ENCODE measurements around the gene NTNG1.

The NTNG1 gene

GRCh38 chr1:107496002-107496401 is 355.2 kb downstream of the NTNG1 start:
- CTCF ChIA-PET: no interaction called here
- POLR2A ChIA-PET (ENCODE audit: low non-redundant PET): no interaction called here
- TF ChIP-seq CTCF (conservative IDR thresholded peaks at IDR 0.05; ENCODE audit: low read depth): no peak
- H3K27ac ChIP-seq: no peak overlapping the region
- no peak for DNase-seq (ENCODE audit: low spot score)

GRCh38 chr1:107499139-107499744 is 358.4 kb downstream of the NTNG1 start:
- ChIA-PET CTCF (no interaction called here), POLR2A (ENCODE audit: low non-redundant PET) (no interaction called here)
- no peak for TF ChIP-seq CTCF (conservative IDR thresholded peaks at IDR 0.05; ENCODE audit: low read depth)
- H3K27ac ChIP-seq: no peak overlapping the region
- no peak for DNase-seq (ENCODE audit: low spot score)

- DNase-seq (ENCODE audit: low spot score): no peak
- no peak for TF ChIP-seq CTCF (conservative IDR thresholded peaks at IDR 0.05; ENCODE audit: low read depth)
- H3K27ac ChIP-seq: no peak overlapping the region
- ChIA-PET POLR2A (ENCODE audit: low non-redundant PET) (no interaction called here), CTCF (no interaction called here)
These were observed 360.3 kb downstream of the NTNG1 start for GRCh38 chr1:107501081-107501605.

- TF ChIP-seq CTCF (conservative IDR thresholded peaks at IDR 0.05; ENCODE audit: low read depth): no peak
- no peak for DNase-seq (ENCODE audit: low spot score)
- H3K27ac ChIP-seq: no peak overlapping the region
- POLR2A ChIA-PET (ENCODE audit: low non-redundant PET): no interaction called here
- CTCF ChIA-PET: interaction anchor here (1.4 kb wide), 1 partner anchor 19 kb away, joined by 3 read pairs; no protein-coding TSS in a partner anchor
These were observed 369.5 kb downstream of the NTNG1 start for GRCh38 chr1:107510347-107510746.

- DNase-seq (ENCODE audit: low spot score): no peak
- ChIA-PET POLR2A (ENCODE audit: low non-redundant PET) (no interaction called here), CTCF (interaction anchor here (0.7 kb wide), 2 partner anchors 16 to 526 kb away, joined by 3 read pairs; no protein-coding TSS in a partner anchor)
These were observed 372.0 kb downstream of the NTNG1 start for GRCh38 chr1:107512836-107513235.

GRCh38 chr1:107514841-107515240 is 374.0 kb downstream of the NTNG1 start:
- CTCF ChIA-PET: no interaction called here

More at GRCh38 chr1:107512836-107513235, 372.0 kb downstream of the NTNG1 start:
- H3K27ac ChIP-seq: no peak overlapping the region
- no peak for TF ChIP-seq CTCF (conservative IDR thresholded peaks at IDR 0.05; ENCODE audit: low read depth)

More at GRCh38 chr1:107514841-107515240, 374.0 kb downstream of the NTNG1 start:
- no peak overlapping the region for H3K27ac ChIP-seq
- POLR2A ChIA-PET (ENCODE audit: low non-redundant PET): no interaction called here
- no peak for TF ChIP-seq CTCF (conservative IDR thresholded peaks at IDR 0.05; ENCODE audit: low read depth)
- DNase-seq (ENCODE audit: low spot score): no peak
